Measurements from ENCODE around the gene CAMK1D. TPM values are rescaled to one million over a fixed set of nuclear protein-coding genes. Genes with fewer than 3 reads are reported as not detected.

CAMK1D gene
- total and polyA plus RNA-seq, 4 experiments from 2014 or later, result 5.2 to 22.2 (median 19.4) TPM

DNA sequence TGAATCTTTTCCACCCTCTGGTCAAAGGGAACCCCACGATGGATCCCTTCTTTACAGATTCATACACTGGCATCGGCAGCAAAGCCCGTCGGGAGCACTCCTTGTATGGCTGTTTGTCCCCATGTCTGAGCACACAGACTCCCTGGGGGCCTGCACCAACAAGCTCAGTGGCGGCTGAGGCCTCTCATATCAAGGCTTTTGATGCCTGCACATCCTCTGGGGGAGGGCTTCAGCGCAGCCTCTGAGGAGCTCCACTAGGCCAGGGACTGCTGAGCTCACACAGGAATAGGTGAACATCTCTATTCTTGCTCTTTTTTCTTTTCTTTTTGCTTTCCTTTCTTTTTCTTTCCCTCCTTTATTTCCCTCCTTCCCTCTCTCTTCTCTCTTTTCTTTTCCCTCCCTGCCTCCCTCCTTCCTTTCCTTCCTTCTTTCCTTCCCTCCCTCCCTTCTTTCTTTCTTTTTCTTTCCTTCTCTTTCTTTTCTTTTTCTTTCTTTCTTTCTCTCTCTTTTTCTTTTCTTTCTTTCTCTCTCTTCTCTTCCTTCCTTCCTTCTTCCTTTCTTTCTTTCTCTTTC, 477.5 kb downstream of the CAMK1D start:
- H3K9me3 ChIP-seq (ENCODE audit: control insufficient read depth in 1 of 2, low read length in 2 of 2), result no peaks in the 10 kb centered on the region
- H3K9me3 Mint-ChIP-seq, result no peaks in the 10 kb centered on the region

DNA sequence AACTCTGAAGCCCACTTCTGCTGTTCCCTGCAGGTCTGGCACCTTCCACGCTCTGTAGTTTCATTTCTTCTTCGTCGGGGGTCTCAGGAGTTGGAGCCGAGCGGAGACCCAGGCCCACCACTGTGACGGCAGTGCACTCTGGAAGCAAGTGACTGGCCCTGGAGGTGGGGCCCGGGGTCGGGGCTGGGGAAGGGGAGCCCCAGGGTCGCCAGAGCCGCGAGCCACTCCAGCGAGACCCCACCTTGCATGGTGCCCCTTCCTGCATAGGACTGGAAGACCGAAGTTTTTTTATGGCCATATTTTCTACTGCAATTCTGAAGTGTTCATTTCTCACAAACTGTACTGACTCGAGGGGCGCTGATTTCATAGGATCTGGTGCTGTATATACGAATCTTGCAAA, 479.4 kb downstream of the CAMK1D start:
- Histone ChIP-seq H3K27me3 (ENCODE audit: insufficient read depth, low read length) (no peaks in the 10 kb centered on the region), H3K9me3 (ENCODE audit: control insufficient read depth in 1 of 2, low read length in 2 of 2) (no peaks in the 10 kb centered on the region), H3K4me3 (ENCODE audit: low read length in 2 of 2) (no peak overlapping the region), H3K4me1 (ENCODE audit: insufficient read depth, low read length) (no peaks in the 10 kb centered on the region), H3K27ac (ENCODE audit: low read depth, low read length) (no peak overlapping the region), H3K36me3 (ENCODE audit: insufficient read depth, low read length) (peaks cover 2% of the 10 kb centered on the region)
- DNase-seq, result no peak
- Mint-ChIP-seq H3K9me3 (no peaks in the 10 kb centered on the region), H3K4me3 (no peak overlapping the region), H3K4me1 (peaks cover 0 to 1% (median 0%) of the 10 kb centered on the region in 4 donors), H3K27me3 (no peaks in the 10 kb centered on the region), H3K36me3 (peaks cover 53 to 60% of the 10 kb centered on the region in 2 donors), H3K27ac (no peak overlapping the region)
- POLR2A ChIA-PET (ENCODE audit: partially characterized antibody), result no interaction called here
- intact Hi-C loops (cut with micrococcal nuclease), result no loop called here
- CTCF ChIA-PET (ENCODE audit: partially characterized antibody), result no interaction called here

More for the DNA sequence above, 477.5 kb downstream of the CAMK1D start:
- no peaks in the 10 kb centered on the region for H3K27me3 Mint-ChIP-seq
- Histone ChIP-seq H3K4me1 (ENCODE audit: insufficient read depth, low read length) (no peaks in the 10 kb centered on the region), H3K27ac (ENCODE audit: low read depth, low read length) (no peak overlapping the region), H3K4me3 (ENCODE audit: low read length in 2 of 2) (no peak overlapping the region), H3K36me3 (ENCODE audit: insufficient read depth, low read length) (peaks cover 2% of the 10 kb centered on the region), H3K27me3 (ENCODE audit: insufficient read depth, low read length) (no peaks in the 10 kb centered on the region)
- ChIA-PET POLR2A (ENCODE audit: partially characterized antibody) (no interaction called here), CTCF (ENCODE audit: partially characterized antibody) (no interaction called here)
- peak overlapping the region in 1 of 7 donors; percentile 48 for H3K27ac Mint-ChIP-seq
- DNase-seq, result no peak
- peaks cover 0 to 3% (median 0%) of the 10 kb centered on the region in 4 donors for H3K4me1 Mint-ChIP-seq
- peaks cover 63 to 64% of the 10 kb centered on the region in 2 donors for H3K36me3 Mint-ChIP-seq
- no peak overlapping the region for H3K4me3 Mint-ChIP-seq
- intact Hi-C loops (cut with micrococcal nuclease), result no loop called here

DNA sequence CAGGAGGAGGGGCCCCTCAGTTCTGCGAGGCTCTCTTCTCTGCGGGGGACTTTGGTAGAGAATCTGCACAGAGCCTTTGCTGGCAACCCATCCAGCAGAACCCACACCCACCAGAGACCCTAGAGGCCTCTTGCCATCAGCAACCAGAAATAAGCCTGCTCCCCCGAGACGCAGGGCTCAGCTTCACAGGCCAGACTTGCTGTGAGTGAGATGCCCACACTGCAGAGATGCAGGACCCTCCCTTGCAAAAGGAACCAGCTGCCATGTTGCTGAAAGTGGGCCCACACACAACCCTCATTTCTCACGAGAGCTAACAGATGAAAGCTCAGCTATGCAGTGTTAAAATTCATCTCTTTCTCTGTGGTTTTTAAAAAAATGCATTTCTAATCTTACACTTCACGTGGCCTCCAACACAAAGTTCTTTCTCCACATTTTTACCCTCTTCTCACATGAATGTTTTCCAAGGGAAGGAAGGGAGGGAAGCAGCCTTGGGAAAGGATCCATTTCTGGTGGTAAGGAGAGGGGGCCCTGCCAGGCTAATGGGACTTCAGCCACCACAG, 480.6 kb downstream of the CAMK1D start:
- H3K36me3 Mint-ChIP-seq, result peaks cover 45 to 52% of the 10 kb centered on the region in 2 donors
- H3K4me1 ChIP-seq (ENCODE audit: insufficient read depth, low read length), result no peaks in the 10 kb centered on the region
- no peaks in the 10 kb centered on the region for H3K9me3 Mint-ChIP-seq
- H3K27me3 Mint-ChIP-seq, result no peaks in the 10 kb centered on the region
- CTCF ChIA-PET (ENCODE audit: partially characterized antibody), result no interaction called here
- no peak overlapping the region for H3K4me3 Mint-ChIP-seq
- POLR2A ChIA-PET (ENCODE audit: partially characterized antibody), result no interaction called here
- H3K36me3 ChIP-seq (ENCODE audit: insufficient read depth, low read length), result peaks cover 2% of the 10 kb centered on the region
- H3K27ac Mint-ChIP-seq, result no peak overlapping the region
- no peaks in the 10 kb centered on the region for H3K9me3 ChIP-seq (ENCODE audit: control insufficient read depth in 1 of 2, low read length in 2 of 2)
- peaks cover 0 to 1% (median 0%) of the 10 kb centered on the region in 4 donors for H3K4me1 Mint-ChIP-seq
- no peak overlapping the region for H3K4me3 ChIP-seq (ENCODE audit: low read length in 2 of 2)
- no peaks in the 10 kb centered on the region for H3K27me3 ChIP-seq (ENCODE audit: insufficient read depth, low read length)
- no peak for DNase-seq
- H3K27ac ChIP-seq (ENCODE audit: low read depth, low read length), result no peak overlapping the region
- intact Hi-C loops (cut with micrococcal nuclease), result no loop called here

DNA sequence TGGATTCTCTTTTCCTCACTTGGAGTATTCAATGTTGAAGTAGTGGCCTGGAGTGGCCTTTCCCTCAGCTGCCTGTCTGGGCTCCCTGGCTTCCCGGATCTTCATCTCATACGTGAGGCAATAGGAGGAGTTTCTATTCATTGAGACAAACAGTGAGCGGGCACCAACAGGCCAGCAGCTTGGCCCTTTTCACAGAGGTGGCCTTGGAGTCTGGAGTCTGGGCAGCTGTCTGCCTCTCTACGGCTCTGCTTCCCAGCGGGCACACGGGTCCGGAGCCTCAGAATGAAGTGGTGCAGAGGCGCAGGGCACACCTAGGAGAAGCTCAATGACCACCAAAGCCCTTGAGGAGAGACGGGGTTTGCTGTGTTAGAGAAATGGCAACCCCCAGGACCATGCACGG, 482.7 kb downstream of the CAMK1D start:
- no peak overlapping the region for H3K4me3 Mint-ChIP-seq
- Histone ChIP-seq H3K4me1 (ENCODE audit: insufficient read depth, low read length) (no peaks in the 10 kb centered on the region), H3K4me3 (ENCODE audit: low read length in 2 of 2) (no peak overlapping the region), H3K9me3 (ENCODE audit: control insufficient read depth in 1 of 2, low read length in 2 of 2) (no peaks in the 10 kb centered on the region), H3K36me3 (ENCODE audit: insufficient read depth, low read length) (no peaks in the 10 kb centered on the region), H3K27me3 (ENCODE audit: insufficient read depth, low read length) (no peaks in the 10 kb centered on the region), H3K27ac (ENCODE audit: low read depth, low read length) (no peak overlapping the region)
- DNase-seq, result no peak
- no peaks in the 10 kb centered on the region for H3K9me3 Mint-ChIP-seq
- POLR2A ChIA-PET (ENCODE audit: partially characterized antibody), result no interaction called here
- peaks cover 0 to 1% (median 0%) of the 10 kb centered on the region in 4 donors for H3K4me1 Mint-ChIP-seq
- H3K36me3 Mint-ChIP-seq, result peaks cover 28 to 32% of the 10 kb centered on the region in 2 donors
- no peaks in the 10 kb centered on the region for H3K27me3 Mint-ChIP-seq
- no peak overlapping the region for H3K27ac Mint-ChIP-seq
- intact Hi-C loops (cut with micrococcal nuclease), result no loop called here
- CTCF ChIA-PET (ENCODE audit: partially characterized antibody), result no interaction called here

DNA sequence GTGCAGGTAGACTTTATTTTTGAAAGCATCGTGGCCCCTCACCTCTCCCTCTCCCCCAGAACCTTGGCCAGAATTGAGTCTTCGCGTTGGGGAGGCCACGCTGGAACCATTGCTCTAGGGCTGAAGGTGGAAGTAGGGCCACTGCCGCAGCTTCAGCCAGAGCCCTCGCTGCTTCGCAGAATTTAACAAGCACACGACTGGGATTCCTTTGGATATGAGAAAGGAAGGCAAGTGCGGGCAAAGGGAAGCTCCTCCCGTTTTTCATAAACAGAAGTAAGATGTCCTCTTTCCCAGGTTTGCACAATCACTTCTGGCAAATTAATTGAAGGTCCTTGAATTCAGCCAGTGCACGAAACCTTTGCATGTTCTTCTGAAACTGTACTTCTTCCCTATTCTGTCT, 484.1 kb downstream of the CAMK1D start:
- CTCF ChIA-PET (ENCODE audit: partially characterized antibody), result no interaction called here

DNA sequence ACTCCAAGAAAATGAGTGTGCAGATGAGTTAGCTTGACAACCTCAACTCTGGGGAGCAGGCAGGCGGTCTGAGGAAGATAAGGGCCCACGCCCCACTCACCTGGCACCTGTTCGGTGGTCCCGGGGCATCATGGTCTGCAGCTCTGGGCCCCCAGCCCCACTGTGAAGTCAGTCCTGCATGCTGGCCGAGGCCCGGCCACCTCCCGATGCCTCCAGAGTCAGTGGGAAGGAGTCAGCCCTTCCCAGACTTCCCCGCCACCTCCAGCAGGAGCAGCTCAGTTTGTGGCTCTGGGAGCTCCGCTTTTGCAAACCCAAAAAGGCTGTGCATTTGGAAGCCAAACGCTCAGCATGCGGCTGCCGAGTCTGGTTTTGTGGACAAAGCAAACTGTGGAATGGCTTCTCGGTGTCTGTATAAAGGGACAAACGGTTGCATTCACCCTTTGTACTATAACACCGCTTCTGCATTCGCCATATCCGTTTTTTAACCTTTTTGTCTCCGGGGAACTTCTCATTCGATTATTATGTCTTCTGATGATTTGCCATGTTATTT, 484.8 kb downstream of the CAMK1D start:
- no peaks in the 10 kb centered on the region for H3K4me1 Mint-ChIP-seq
- Histone ChIP-seq H3K9me3 (ENCODE audit: control insufficient read depth in 1 of 2, low read length in 2 of 2) (no peaks in the 10 kb centered on the region), H3K4me3 (ENCODE audit: low read length in 2 of 2) (no peak overlapping the region), H3K36me3 (ENCODE audit: insufficient read depth, low read length) (no peaks in the 10 kb centered on the region), H3K4me1 (ENCODE audit: insufficient read depth, low read length) (no peaks in the 10 kb centered on the region), H3K27ac (ENCODE audit: low read depth, low read length) (no peak overlapping the region), H3K27me3 (ENCODE audit: insufficient read depth, low read length) (no peaks in the 10 kb centered on the region)
- intact Hi-C loops (cut with micrococcal nuclease), result no loop called here
- CTCF ChIA-PET (ENCODE audit: partially characterized antibody), result no interaction called here
- no peak for DNase-seq
- H3K27ac Mint-ChIP-seq, result no peak overlapping the region
- H3K9me3 Mint-ChIP-seq, result no peaks in the 10 kb centered on the region
- peaks cover 16 to 18% of the 10 kb centered on the region in 2 donors for H3K36me3 Mint-ChIP-seq
- H3K4me3 Mint-ChIP-seq, result no peak overlapping the region
- no peaks in the 10 kb centered on the region for H3K27me3 Mint-ChIP-seq
- POLR2A ChIA-PET (ENCODE audit: partially characterized antibody), result no interaction called here

More for the DNA sequence above, 484.1 kb downstream of the CAMK1D start:
- Histone ChIP-seq H3K4me3 (ENCODE audit: low read length in 2 of 2) (no peak overlapping the region), H3K36me3 (ENCODE audit: insufficient read depth, low read length) (no peaks in the 10 kb centered on the region), H3K27me3 (ENCODE audit: insufficient read depth, low read length) (no peaks in the 10 kb centered on the region), H3K27ac (ENCODE audit: low read depth, low read length) (no peak overlapping the region), H3K4me1 (ENCODE audit: insufficient read depth, low read length) (no peaks in the 10 kb centered on the region), H3K9me3 (ENCODE audit: control insufficient read depth in 1 of 2, low read length in 2 of 2) (no peaks in the 10 kb centered on the region)
- POLR2A ChIA-PET (ENCODE audit: partially characterized antibody), result no interaction called here
- no peaks in the 10 kb centered on the region for H3K9me3 Mint-ChIP-seq
- no peak for DNase-seq
- no peak overlapping the region for H3K27ac Mint-ChIP-seq
- H3K4me1 Mint-ChIP-seq, result no peaks in the 10 kb centered on the region
- intact Hi-C loops (cut with micrococcal nuclease), result no loop called here
- H3K4me3 Mint-ChIP-seq, result no peak overlapping the region
- H3K27me3 Mint-ChIP-seq, result no peaks in the 10 kb centered on the region
- peaks cover 19 to 23% of the 10 kb centered on the region in 2 donors for H3K36me3 Mint-ChIP-seq

DNA sequence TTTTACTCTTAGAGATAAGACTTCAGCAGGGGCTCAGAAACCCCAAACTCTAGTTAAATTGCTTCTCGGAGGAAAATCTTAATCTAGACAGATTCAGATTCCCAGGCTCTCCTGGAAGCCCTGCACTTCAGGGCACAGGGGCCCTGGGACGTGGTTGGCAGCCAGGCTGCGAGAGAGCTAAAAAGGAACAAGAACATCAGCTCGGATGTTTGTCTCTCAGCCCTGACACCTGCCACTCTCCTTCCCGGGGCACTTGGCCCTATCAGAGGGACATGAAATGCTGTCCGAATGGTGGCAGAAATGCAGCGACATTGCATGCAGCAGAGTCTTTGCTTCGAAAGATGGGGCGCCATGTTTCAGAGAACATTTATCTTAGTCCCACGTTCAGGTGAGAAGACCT, 485.4 kb downstream of the CAMK1D start:
- no peak overlapping the region for H3K27ac ChIP-seq (ENCODE audit: low read depth, low read length)
- peaks cover 14% of the 10 kb centered on the region in 2 donors for H3K36me3 Mint-ChIP-seq
- POLR2A ChIA-PET (ENCODE audit: partially characterized antibody), result no interaction called here
- CTCF ChIA-PET (ENCODE audit: partially characterized antibody), result no interaction called here
- no peak overlapping the region for H3K4me3 Mint-ChIP-seq
- H3K4me3 ChIP-seq (ENCODE audit: low read length in 2 of 2), result no peak overlapping the region
- DNase-seq, result no peak
- H3K9me3 Mint-ChIP-seq, result no peaks in the 10 kb centered on the region
- H3K27me3 Mint-ChIP-seq, result no peaks in the 10 kb centered on the region
- H3K4me1 Mint-ChIP-seq, result no peaks in the 10 kb centered on the region
- no peaks in the 10 kb centered on the region for H3K36me3 ChIP-seq (ENCODE audit: insufficient read depth, low read length)
- no peak overlapping the region for H3K27ac Mint-ChIP-seq
- intact Hi-C loops (cut with micrococcal nuclease), result no loop called here
- H3K4me1 ChIP-seq (ENCODE audit: insufficient read depth, low read length), result no peaks in the 10 kb centered on the region
- no peaks in the 10 kb centered on the region for H3K27me3 ChIP-seq (ENCODE audit: insufficient read depth, low read length)
- no peaks in the 10 kb centered on the region for H3K9me3 ChIP-seq (ENCODE audit: control insufficient read depth in 1 of 2, low read length in 2 of 2)
